OCI-LY7 (cell line): ENCODE data around the gene LTA4H. TPM values are rescaled to one million over a fixed set of nuclear protein-coding genes. Genes with fewer than 3 reads are reported as not detected.

Source experiments
- BruUV-seq: library from RNA; stranded (reverse); fragments of 400-500 nt; replicated peaks from 2 replicates; lab custom pipeline; 2021; lab: Mats Ljungman, UMichigan
- CTCF ChIA-PET: fragments of 300-600 bp; sonication (Branson Sonifier 250); formaldehyde crosslinking; loops from one replicate; lab custom pipeline; 2022; ENCODE audit warnings: antibody characterized with exemption; ENCODE audit not compliant: unreplicated experiment; lab: Charles Lee
- POLR2A ChIA-PET: fragments of 300-600 bp; sonication (Branson Sonifier 250); formaldehyde crosslinking; loops from one replicate; lab custom pipeline; 2022; ENCODE audit warnings: antibody characterized with exemption; lab: Charles Lee
- DNase-seq: peaks from one replicate; pipeline ENCODE4 v3.0.0-alpha.2; 2015; ENCODE audit warnings: low spot score
- H2AFZ ChIP-seq: fragments of 200-600 bp; sonication (generic), shearing (Covaris generic); 2 replicates; pipeline ENCODE4 v1.6.1; 2014; ENCODE audit warnings: mild to moderate bottlenecking, antibody characterized with exemption, low read length, moderate library complexity
- H3K27ac ChIP-seq: fragments of 200-600 bp; sonication (generic); 2 replicates; pipeline ENCODE4 v1.5.1; 2014; ENCODE audit warnings: mixed run types, low read depth, mild to moderate bottlenecking, moderate library complexity, low read length, inconsistent platforms; ENCODE audit not compliant: poor library complexity, severe bottlenecking
- H3K36me3 ChIP-seq: fragments of 200-600 bp; sonication (generic); 2 replicates; pipeline ENCODE4 v1.6.1; 2014; ENCODE audit warnings: mild to moderate bottlenecking, antibody characterized with exemption, low read length, moderate library complexity, mixed read lengths; ENCODE audit not compliant: insufficient read depth
- H3K4me1 ChIP-seq: fragments of 200-600 bp; sonication (generic); 2 replicates; pipeline ENCODE4 v1.5.1; 2014; ENCODE audit warnings: mild to moderate bottlenecking, low read length; ENCODE audit not compliant: insufficient read depth, poor library complexity, severe bottlenecking
- H3K4me2 ChIP-seq: fragments of 200-600 bp; sonication (generic); 2 replicates; pipeline ENCODE4 v1.6.1; 2014; ENCODE audit warnings: mild to moderate bottlenecking, low read length
- H3K4me3 ChIP-seq: fragments of 200-600 bp; sonication (generic); 2 replicates; pipeline ENCODE4 v1.5.1; 2014; ENCODE audit warnings: mild to moderate bottlenecking, low read depth, low read length; ENCODE audit not compliant: poor library complexity, severe bottlenecking
- H3K79me2 ChIP-seq: fragments of 200-600 bp; sonication (generic); 2 replicates; pipeline ENCODE4 v1.6.1; 2016; ENCODE audit warnings: low read depth, mild to moderate bottlenecking, low read length, moderate library complexity, mixed read lengths; ENCODE audit not compliant: insufficient read depth
- H3K9me2 ChIP-seq: fragments of 200-600 bp; sonication (generic); 2 replicates; pipeline ENCODE4 v1.6.1; 2016; ENCODE audit warnings: mild to moderate bottlenecking, low read length, mixed read lengths; ENCODE audit not compliant: insufficient read depth
- H3K9me3 ChIP-seq: fragments of 200-600 bp; sonication (generic); 2 replicates; pipeline ENCODE4 v1.6.1; 2014; ENCODE audit warnings: mild to moderate bottlenecking, mixed run types, low read length, mixed read lengths
- H4K20me1 ChIP-seq: fragments of 200-600 bp; sonication (generic); 2 replicates; pipeline ENCODE4 v1.6.1; 2014; ENCODE audit warnings: mild to moderate bottlenecking, antibody characterized with exemption, low read length, moderate library complexity, mixed read lengths; ENCODE audit not compliant: insufficient read depth
- CTCF ChIP-seq: fragments of 200-600 bp; sonication (generic); conservative IDR thresholded peaks from 2 replicates; pipeline ENCODE4 v1.5.1; 2014; ENCODE audit warnings: mild to moderate bottlenecking, antibody characterized with exemption, low read length, moderate library complexity, mixed read lengths
- EZH2phosphoT487 ChIP-seq: fragments of 200-600 bp; sonication (generic); IDR thresholded peaks from 2 replicates; pipeline ENCODE4 v1.6.1; 2018; ENCODE audit warnings: low read depth, borderline replicate concordance, mild to moderate bottlenecking, mixed run types, antibody characterized with exemption, low read length, moderate library complexity, mixed read lengths
- intact Hi-C: fragments of 100-400 bp; cut with micrococcal nuclease; formaldehyde crosslinking; loops from one replicate; pipeline ENCODE4 v1.10.0; 2022; ENCODE audit not compliant: unreplicated experiment
- total RNA-seq, 2 experiments: library from RNA; depleted of rRNA in 1 of 2; stranded (reverse); fragments of >200 nt in 1 of 2; shearing (Covaris generic) in 1 of 2; gene quantifications; 2 replicates each; pipeline ENCODE4 v1.2.3, GENCODE V29; 2014 to 2022

The LTA4H gene
- total RNA-seq, 2 experiments from 2014 or later = 86.7 to 122 TPM

- H3K4me2 ChIP-seq = no peak overlapping the region
- TF ChIP-seq EZH2phosphoT487 (no peak), CTCF (peak; percentile 58; the same call in 1 of the 2 replicates)
- DNase-seq = no peak
- no peak overlapping the region for H3K4me3 ChIP-seq
- no TSS peak for BruUV-seq
- H3K9me2 ChIP-seq = no peaks in the 10 kb centered on the region
- H3K36me3 ChIP-seq = peaks cover 85% of the 10 kb centered on the region
- no peaks in the 10 kb centered on the region for H4K20me1 ChIP-seq
- no peaks in the 10 kb centered on the region for H3K79me2 ChIP-seq
- intact Hi-C loops = no loop called here
- H3K27ac ChIP-seq = no peak overlapping the region
- H3K9me3 ChIP-seq = no peaks in the 10 kb centered on the region
- ChIA-PET POLR2A (interaction anchor here (0.7 kb wide), 1 partner anchor 338 kb away, joined by 3 read pairs; no protein-coding TSS in a partner anchor), CTCF (no interaction called here)
- H2AFZ ChIP-seq = no peak overlapping the region
- H3K4me1 ChIP-seq = peaks cover 16% of the 10 kb centered on the region
Measured at GRCh38 chr12:96015672-96016071, 19.7 kb downstream of the LTA4H start.

- ChIA-PET POLR2A (interaction anchor here (0.7 kb wide), 2 partner anchors 17 to 338 kb away, joined by 3 read pairs; no protein-coding TSS in a partner anchor), CTCF (no interaction called here)
- no peak overlapping the region for H3K27ac ChIP-seq
- H2AFZ ChIP-seq = no peak overlapping the region
- no peak overlapping the region for H3K4me3 ChIP-seq
- H3K4me1 ChIP-seq = peaks cover 9% of the 10 kb centered on the region
- intact Hi-C loops = no loop called here
- DNase-seq = no peak
- no peaks in the 10 kb centered on the region for H3K9me3 ChIP-seq
- H3K4me2 ChIP-seq = no peak overlapping the region
- H3K9me2 ChIP-seq = no peaks in the 10 kb centered on the region
- peaks cover 91% of the 10 kb centered on the region for H3K36me3 ChIP-seq
- TF ChIP-seq CTCF = no peak
- TF ChIP-seq EZH2phosphoT487 = no peak
- no peaks in the 10 kb centered on the region for H4K20me1 ChIP-seq
- BruUV-seq = no TSS peak
- H3K79me2 ChIP-seq = no peaks in the 10 kb centered on the region
Measured at GRCh38 chr12:96014943-96015599, 20.3 kb downstream of the LTA4H start.

- POLR2A ChIA-PET = interaction anchor here (0.6 to 2.3 kb wide), 5 partner anchors 13 to 431 kb away, joined by 3 to 10 read pairs (median 3); no protein-coding TSS in a partner anchor
Measured at GRCh38 chr12:96007729-96008128, 27.7 kb downstream of the LTA4H start.

More at GRCh38 chr12:96007729-96008128, 27.7 kb downstream of the LTA4H start:
- H3K4me2 ChIP-seq = no peak overlapping the region
- no peak overlapping the region for H3K27ac ChIP-seq
- no TSS peak for BruUV-seq
- H3K4me3 ChIP-seq = no peak overlapping the region
- intact Hi-C loops = no loop called here
- H3K4me1 ChIP-seq = no peaks in the 10 kb centered on the region
- no peaks in the 10 kb centered on the region for H3K79me2 ChIP-seq
- H3K9me2 ChIP-seq = no peaks in the 10 kb centered on the region
- no peak overlapping the region for H2AFZ ChIP-seq
- CTCF ChIA-PET = interaction anchor here (0.6 kb wide), 1 partner anchor 250 kb away, joined by 3 read pairs; no protein-coding TSS in a partner anchor
- no peaks in the 10 kb centered on the region for H3K9me3 ChIP-seq
- no peaks in the 10 kb centered on the region for H4K20me1 ChIP-seq
- H3K36me3 ChIP-seq = peaks cover 87% of the 10 kb centered on the region
- DNase-seq = no peak
- TF ChIP-seq EZH2phosphoT487 (no peak), CTCF (no peak)
